ENCODE results near the gene SLX9.

DNA sequence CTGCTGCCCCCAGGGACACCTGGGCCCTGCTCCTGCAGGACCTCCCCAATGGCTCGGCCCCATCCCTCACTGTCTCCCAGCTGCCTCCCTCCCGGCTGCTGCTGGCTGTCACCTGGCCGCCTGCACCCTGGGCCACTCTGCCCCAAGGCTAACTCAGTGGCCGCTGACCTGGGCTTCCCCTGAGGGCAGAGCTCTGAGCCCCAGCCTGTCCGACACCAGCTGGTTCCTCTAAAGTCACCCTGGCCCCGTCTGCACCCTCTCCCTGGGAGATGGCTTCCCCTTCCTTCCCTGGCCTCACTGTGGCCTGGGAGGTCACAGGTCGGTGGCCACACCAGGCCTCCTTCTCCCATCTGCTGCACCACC, 34.1 kb upstream of the SLX9 start:
- TF ChIP-seq CTCF (IDR thresholded peaks at IDR 0.05) (no peak), POLR2A (IDR thresholded peaks at IDR 0.05) (no peak)

All from right lobe of liver (tissue), 4 donors.